HEK293 (cell line): ENCODE measurements around the gene MMAB.

Experiments
- CTCF ChIA-PET: fragments of 350-600 bp; formaldehyde crosslinking; extraction: SDS; loops from one replicate; lab custom pipeline; 2021; ENCODE audit warnings: antibody characterized with exemption; lab: Yijun Ruan, JAX
- POLR2A ChIA-PET: fragments of 300-600 bp; formaldehyde crosslinking; extraction: SDS; loops from one replicate; lab custom pipeline; 2020; ENCODE audit warnings: antibody characterized with exemption, inconsistent platforms; lab: Yijun Ruan, JAX
- H3K27ac ChIP-seq: fragments of 200-500 bp; sonication (Bioruptor generic); 2 replicates; pipeline ENCODE4 v1.5.1; 2014; ENCODE audit warnings: low read depth, low read length, control low read depth, inconsistent platforms; ENCODE audit errors: extremely low read depth
- H3K36me3 ChIP-seq, 2 experiments: fragments of 200-500 bp in 1 of 2; sonication (Bioruptor generic) in 1 of 2; 1 replicate in 1 of 2; 2 replicates in 1 of 2; pipeline ENCODE4 v1.5.1; 2014 to 2017; ENCODE audit warnings: inconsistent platforms in 2 of 2, low read length in 2 of 2; ENCODE audit not compliant: control insufficient read depth in 2 of 2, insufficient read depth in 1 of 2
- H3K4me1 ChIP-seq: fragments of 200-500 bp; sonication (Bioruptor generic); 2 replicates; pipeline ENCODE4 v1.5.1; 2014; ENCODE audit warnings: mild to moderate bottlenecking, low read length, inconsistent platforms; ENCODE audit not compliant: control insufficient read depth, insufficient read depth
- H3K4me3 ChIP-seq: 2 replicates; pipeline ENCODE4 v1.5.1; 2011; ENCODE audit warnings: low read depth, mild to moderate bottlenecking, control low read depth, low read length, moderate library complexity
- H3K9me3 ChIP-seq: fragments of 200-500 bp; sonication (Bioruptor generic); 2 replicates; pipeline ENCODE4 v1.5.1; 2014; ENCODE audit warnings: low read depth, low read length, inconsistent platforms; ENCODE audit not compliant: control insufficient read depth, insufficient read depth
- FEZF1 ChIP-seq: fragments of 450-650 bp; formaldehyde crosslinking; IDR thresholded peaks from 2 replicates; pipeline ENCODE4 v1.5.1; 2016; ENCODE audit warnings: missing biosample characterization, missing genetic modification characterization
- GFI1B ChIP-seq: fragments of 450-650 bp; formaldehyde crosslinking; IDR thresholded peaks from 2 replicates; pipeline ENCODE4 v1.5.1; 2016; ENCODE audit warnings: missing biosample characterization, missing genetic modification characterization
- GLIS1 ChIP-seq: fragments of 450-650 bp; formaldehyde crosslinking; IDR thresholded peaks from 2 replicates; pipeline ENCODE4 v1.5.1; 2016; ENCODE audit warnings: missing biosample characterization, missing genetic modification characterization
- GLIS2 ChIP-seq: fragments of 450-650 bp; formaldehyde crosslinking; IDR thresholded peaks from 2 replicates; pipeline ENCODE4 v1.5.1; 2016; ENCODE audit warnings: missing biosample characterization, missing genetic modification characterization
- HOXA7 ChIP-seq: sonication (generic); formaldehyde crosslinking; IDR thresholded peaks from 2 replicates; pipeline ENCODE4 v1.8.1; 2022; ENCODE audit warnings: missing genetic modification reagents, borderline replicate concordance
- KLF10 ChIP-seq: fragments of 450-650 bp; IDR thresholded peaks from 2 replicates; pipeline ENCODE4 v1.5.1; 2018; ENCODE audit warnings: missing biosample characterization, mild to moderate bottlenecking, missing genetic modification characterization
- OVOL3 ChIP-seq: fragments of 450-650 bp; formaldehyde crosslinking; IDR thresholded peaks from 2 replicates; pipeline ENCODE4 v1.5.1; 2016; ENCODE audit warnings: missing biosample characterization, missing genetic modification characterization
- SALL2 ChIP-seq: fragments of 450-650 bp; formaldehyde crosslinking; IDR thresholded peaks from 2 replicates; pipeline ENCODE4 v1.5.0; 2017; ENCODE audit warnings: missing biosample characterization, mild to moderate bottlenecking, missing genetic modification characterization, borderline replicate concordance
- SCRT2 ChIP-seq: fragments of 450-650 bp; formaldehyde crosslinking; IDR thresholded peaks from 2 replicates; pipeline ENCODE4 v1.5.1; 2016; ENCODE audit warnings: missing biosample characterization, missing genetic modification characterization
- TCF7L2 ChIP-seq: IDR thresholded peaks from 2 replicates; pipeline ENCODE4 v1.6.1; 2011; ENCODE audit warnings: low read depth, mild to moderate bottlenecking, inconsistent platforms, low read length, moderate library complexity, borderline replicate concordance
- ZBTB7A ChIP-seq: fragments of 450-650 bp; formaldehyde crosslinking; IDR thresholded peaks from 2 replicates; pipeline ENCODE4 v1.5.1; 2016; ENCODE audit warnings: low read depth, missing biosample characterization, missing genetic modification characterization
- ZIC2 ChIP-seq: fragments of 450-650 bp; formaldehyde crosslinking; IDR thresholded peaks from 2 replicates; pipeline ENCODE4 v1.5.1; 2016; ENCODE audit warnings: missing biosample characterization, missing genetic modification characterization
- ZNF114 ChIP-seq: fragments of 450-650 bp; formaldehyde crosslinking; IDR thresholded peaks from 2 replicates; pipeline ENCODE4 v1.5.0; 2017; ENCODE audit warnings: missing biosample characterization, missing genetic modification characterization
- ZNF248 ChIP-seq: fragments of 450-650 bp; formaldehyde crosslinking; IDR thresholded peaks from 2 replicates; pipeline ENCODE4 v1.5.1; 2017; ENCODE audit warnings: missing biosample characterization, missing genetic modification characterization
- ZNF292 ChIP-seq: fragments of 450-650 bp; formaldehyde crosslinking; IDR thresholded peaks from 2 replicates; pipeline ENCODE4 v1.5.1; 2016; ENCODE audit warnings: low read depth, missing biosample characterization, missing genetic modification characterization, borderline replicate concordance
- ZNF404 ChIP-seq: fragments of 450-650 bp; formaldehyde crosslinking; IDR thresholded peaks from 2 replicates; pipeline ENCODE4 v1.5.1; 2017; ENCODE audit warnings: missing biosample characterization, missing genetic modification characterization
- ZNF433 ChIP-seq: fragments of 450-650 bp; formaldehyde crosslinking; IDR thresholded peaks from 2 replicates; pipeline ENCODE4 v1.5.1; 2016; ENCODE audit warnings: missing biosample characterization, missing genetic modification characterization, low read depth
- ZNF560 ChIP-seq: fragments of 450-650 bp; formaldehyde crosslinking; IDR thresholded peaks from 2 replicates; pipeline ENCODE4 v1.5.1; 2017; ENCODE audit warnings: missing biosample characterization, missing genetic modification characterization, borderline replicate concordance
- ZNF561 ChIP-seq: fragments of 450-650 bp; IDR thresholded peaks from 2 replicates; pipeline ENCODE4 v1.5.1; 2018; ENCODE audit warnings: missing biosample characterization, missing genetic modification characterization, borderline replicate concordance
- ZNF785 ChIP-seq: fragments of 450-650 bp; formaldehyde crosslinking; IDR thresholded peaks from 2 replicates; pipeline ENCODE4 v1.5.1; 2016; ENCODE audit warnings: missing biosample characterization, missing genetic modification characterization
- ZNF843 ChIP-seq: fragments of 450-650 bp; formaldehyde crosslinking; IDR thresholded peaks from 2 replicates; pipeline ENCODE4 v1.5.1; 2016; ENCODE audit warnings: missing biosample characterization, missing genetic modification characterization
- ZSCAN23 ChIP-seq: fragments of 450-650 bp; formaldehyde crosslinking; IDR thresholded peaks from 2 replicates; pipeline ENCODE4 v1.5.1; 2016; ENCODE audit warnings: missing biosample characterization, missing genetic modification characterization
- TF ChIP-seq, protein P1 (sequence below): fragments of 450-650 bp; formaldehyde crosslinking; IDR thresholded peaks from 2 replicates; pipeline ENCODE4 v1.5.1; 2016; ENCODE audit warnings: missing biosample characterization, missing genetic modification characterization
- TF ChIP-seq, protein P2 (sequence below): fragments of 450-650 bp; formaldehyde crosslinking; IDR thresholded peaks from 2 replicates; pipeline ENCODE4 v1.5.1; 2016; ENCODE audit warnings: missing biosample characterization, missing genetic modification characterization
- TF ChIP-seq, protein P3 (sequence below): fragments of 450-650 bp; formaldehyde crosslinking; IDR thresholded peaks from 2 replicates; pipeline ENCODE4 v1.5.1; 2016; ENCODE audit warnings: missing biosample characterization, missing genetic modification characterization

Gene MMAB

DNA sequence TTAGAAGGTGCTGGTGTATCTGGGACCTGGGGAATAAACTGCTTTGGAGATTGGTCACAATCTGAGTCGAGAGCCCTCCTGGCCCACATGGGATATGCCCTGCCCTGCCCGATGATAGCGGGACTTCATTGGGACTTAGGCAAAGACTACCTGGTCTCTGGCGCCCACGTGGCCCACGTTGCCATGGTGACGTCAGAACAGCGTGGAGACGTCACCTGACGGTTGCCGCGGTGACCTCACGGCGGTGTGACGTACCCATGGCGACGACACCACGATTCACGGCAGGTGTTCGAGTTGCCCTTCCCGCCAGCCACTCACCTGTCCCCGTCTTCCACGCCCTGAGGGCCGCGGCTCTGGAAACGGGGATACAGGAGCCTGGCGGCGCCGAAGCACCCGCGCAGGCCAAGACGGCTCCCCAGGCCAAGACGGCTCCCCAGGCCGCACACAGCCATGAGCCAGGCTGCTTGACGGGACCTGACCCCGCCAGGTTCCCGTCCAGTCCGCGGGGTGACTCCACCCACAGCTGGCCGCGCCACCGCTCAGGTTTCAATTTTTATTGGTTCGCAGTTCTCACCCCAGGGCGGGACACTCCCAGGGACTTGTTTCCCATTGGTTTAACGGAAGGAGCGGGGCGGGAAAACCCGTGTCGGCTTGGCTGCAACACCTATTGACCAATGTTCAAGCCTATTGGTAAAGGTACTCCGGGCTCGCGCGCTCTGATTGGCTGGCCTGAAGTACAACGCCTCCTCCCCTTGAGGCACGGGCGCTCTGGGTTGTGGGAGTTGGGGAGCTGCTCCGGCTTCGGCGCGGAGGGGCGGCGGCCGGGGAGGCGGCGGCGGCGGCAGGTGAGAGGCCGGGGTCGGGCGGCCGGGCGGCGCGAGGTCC, at the start of gene MMAB, which contains the start of gene MVK (continued):
- TF ChIP-seq FEZF1 (tag by site-specific recombination) = no peak
- no peak for TF ChIP-seq ZNF292
- TF ChIP-seq HOXA7 (CRISPR knock-in tag) = no peak
- peak; percentile 74 for TF ChIP-seq SCRT2 (tag by site-specific recombination)
- TF ChIP-seq ZNF561 (tag by site-specific recombination) = peak; percentile 82

DNA sequence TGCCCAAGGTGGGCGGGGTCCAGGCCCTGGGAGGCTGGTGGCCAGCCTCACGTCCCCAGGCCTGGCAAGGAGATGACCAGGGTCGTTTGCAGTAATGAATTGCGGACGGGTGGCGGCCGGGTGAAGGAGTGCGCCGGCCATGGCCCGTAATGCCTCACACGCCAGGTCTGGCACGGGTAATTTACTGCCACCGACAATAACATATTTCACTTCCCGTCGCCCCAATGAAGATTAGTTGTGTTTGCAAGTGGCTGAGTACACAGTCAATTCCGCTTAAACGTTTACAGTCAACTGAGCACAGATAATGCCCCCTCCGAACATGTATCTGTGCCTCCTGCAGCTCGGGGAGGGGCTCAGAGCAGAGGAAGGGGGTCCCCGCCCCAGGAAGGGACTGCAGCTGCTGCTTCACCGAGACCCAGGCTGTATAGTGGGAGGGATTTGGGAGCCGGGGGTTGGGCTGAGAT, 48.6 kb upstream of the MMAB start:
- ChIA-PET CTCF (interaction anchor here (0.9 kb wide), 1 partner anchor 24 kb away, joined by 7 read pairs; no protein-coding TSS in a partner anchor), POLR2A (no interaction called here)
- H3K9me3 ChIP-seq = no peaks in the 10 kb centered on the region
- H3K36me3 ChIP-seq = no peaks in the 10 kb centered on the region
- no peak for TF ChIP-seq ZSCAN23 (tag by site-specific recombination)
- TF ChIP-seq ZIC2 = peak; percentile 92
- no peak for TF ChIP-seq TCF7L2
- TF ChIP-seq ZNF248 (tag by site-specific recombination) = no peak
- no peak for TF ChIP-seq OVOL3
- 0 out of 2 replicates have a peak, but pooled peaks have one; percentile 26 for TF ChIP-seq GLIS2 (tag by site-specific recombination)
- TF ChIP-seq ZNF560 = no peak
- TF ChIP-seq, protein P1, sequence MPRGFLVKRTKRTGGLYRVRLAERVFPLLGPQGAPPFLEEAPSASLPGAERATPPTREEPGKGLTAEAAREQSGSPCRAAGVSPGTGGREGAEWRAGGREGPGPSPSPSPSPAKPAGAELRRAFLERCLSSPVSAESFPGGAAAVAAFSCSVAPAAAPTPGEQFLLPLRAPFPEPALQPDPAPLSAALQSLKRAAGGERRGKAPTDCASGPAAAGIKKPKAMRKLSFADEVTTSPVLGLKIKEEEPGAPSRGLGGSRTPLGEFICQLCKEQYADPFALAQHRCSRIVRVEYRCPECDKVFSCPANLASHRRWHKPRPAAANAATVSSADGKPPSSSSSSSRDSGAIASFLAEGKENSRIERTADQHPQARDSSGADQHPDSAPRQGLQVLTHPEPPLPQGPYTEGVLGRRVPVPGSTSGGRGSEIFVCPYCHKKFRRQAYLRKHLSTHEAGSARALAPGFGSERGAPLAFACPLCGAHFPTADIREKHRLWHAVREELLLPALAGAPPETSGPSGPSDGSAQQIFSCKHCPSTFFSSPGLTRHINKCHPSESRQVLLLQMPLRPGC (tag by site-specific recombination) = no peak
- no peak for TF ChIP-seq ZNF433
- 0 out of 2 replicates have a peak, but pooled peaks have one; percentile 13 for TF ChIP-seq ZNF843 (tag by site-specific recombination)
- TF ChIP-seq, protein P2, sequence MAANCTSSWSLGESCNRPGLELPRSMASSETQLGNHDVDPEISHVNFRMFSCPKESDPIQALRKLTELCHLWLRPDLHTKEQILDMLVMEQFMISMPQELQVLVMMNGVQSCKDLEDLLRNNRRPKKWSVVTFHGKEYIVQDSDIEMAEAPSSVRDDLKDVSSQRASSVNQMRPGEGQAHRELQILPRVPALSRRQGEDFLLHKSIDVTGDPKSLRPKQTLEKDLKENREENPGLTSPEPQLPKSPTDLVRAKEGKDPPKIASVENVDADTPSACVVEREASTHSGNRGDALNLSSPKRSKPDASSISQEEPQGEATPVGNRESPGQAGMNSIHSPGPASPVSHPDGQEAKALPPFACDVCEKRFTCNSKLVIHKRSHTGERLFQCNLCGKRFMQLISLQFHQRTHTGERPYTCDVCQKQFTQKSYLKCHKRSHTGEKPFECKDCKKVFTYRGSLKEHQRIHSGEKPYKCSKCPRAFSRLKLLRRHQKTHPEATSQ = no peak
- TF ChIP-seq, protein P3, sequence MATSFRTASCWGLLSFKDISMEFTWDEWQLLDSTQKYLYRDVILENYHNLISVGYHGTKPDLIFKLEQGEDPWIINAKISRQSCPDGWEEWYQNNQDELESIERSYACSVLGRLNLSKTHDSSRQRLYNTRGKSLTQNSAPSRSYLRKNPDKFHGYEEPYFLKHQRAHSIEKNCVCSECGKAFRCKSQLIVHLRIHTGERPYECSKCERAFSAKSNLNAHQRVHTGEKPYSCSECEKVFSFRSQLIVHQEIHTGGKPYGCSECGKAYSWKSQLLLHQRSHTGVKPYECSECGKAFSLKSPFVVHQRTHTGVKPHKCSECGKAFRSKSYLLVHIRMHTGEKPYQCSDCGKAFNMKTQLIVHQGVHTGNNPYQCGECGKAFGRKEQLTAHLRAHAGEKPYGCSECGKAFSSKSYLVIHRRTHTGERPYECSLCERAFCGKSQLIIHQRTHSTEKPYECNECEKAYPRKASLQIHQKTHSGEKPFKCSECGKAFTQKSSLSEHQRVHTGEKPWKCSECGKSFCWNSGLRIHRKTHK (tag by site-specific recombination) = no peak
- TF ChIP-seq KLF10 = no peak
- no peak for TF ChIP-seq SALL2 (tag by site-specific recombination)
- TF ChIP-seq GFI1B (tag by site-specific recombination) = no peak
- TF ChIP-seq ZNF785 (tag by site-specific recombination) = no peak
- peak; percentile 70 for TF ChIP-seq GLIS1 (tag by site-specific recombination)
- TF ChIP-seq ZBTB7A = no peak
- no peak for TF ChIP-seq ZNF404 (tag by site-specific recombination)
- no peak for TF ChIP-seq ZNF114 (tag by site-specific recombination)
- H3K4me3 ChIP-seq = no peak overlapping the region
- no peaks in the 10 kb centered on the region for H3K4me1 ChIP-seq
- no peak overlapping the region for H3K27ac ChIP-seq
